Measurements from ENCODE around the gene KCNN1.
"Not testable (repeated sequence)": the region's sequence is repeated elsewhere in the genome, so short reads cannot be mapped to it uniquely, and the experiment has no call there.

Gene KCNN1

GRCh38 chr19:17966550-17967256 lies at the start of gene KCNN1:
KCNN1 (plus strand) TSS chr19:17967107; CDS start chr19:17973889, 6,782 bp downstream.
- peak in 16 of 56 donors; percentile 3 to 52 (median 20) for DNase-seq

GRCh38 chr19:17918151-17918550 lies 48.8 kb upstream of the KCNN1 start:
- not testable (repeated sequence) for DNase-seq

- not testable (repeated sequence) for DNase-seq
Measured at GRCh38 chr19:17919122-17919521, 47.8 kb upstream of the KCNN1 start.

- no peak for DNase-seq
Measured at GRCh38 chr19:17920527-17920926, 46.4 kb upstream of the KCNN1 start.

- no peak for DNase-seq
Measured at GRCh38 chr19:17922138-17922537, 44.8 kb upstream of the KCNN1 start.

- DNase-seq, result no peak
Measured at GRCh38 chr19:17926044-17926443, 40.9 kb upstream of the KCNN1 start.

GRCh38 chr19:17929056-17929455 lies 37.9 kb upstream of the KCNN1 start:
- no peak for DNase-seq

GRCh38 chr19:17931532-17932191 lies 35.2 kb upstream of the KCNN1 start:
- no peak for DNase-seq

- DNase-seq, result peak; percentile 24 to 94 (median 81)
Measured at GRCh38 chr19:17932485-17933338, 34.2 kb upstream of the KCNN1 start, which contains the start of gene CCDC124. CCDC124 (plus strand) TSS chr19:17933015; CDS start chr19:17936421, 3,406 bp downstream.

GRCh38 chr19:17933414-17934129 lies 33.3 kb upstream of the KCNN1 start:
- DNase-seq, result no peak

GRCh38 chr19:17936379-17936778 lies 30.5 kb upstream of the KCNN1 start:
- DNase-seq, result no peak

- DNase-seq, result no peak
Measured at GRCh38 chr19:17937371-17937900, 29.5 kb upstream of the KCNN1 start.

GRCh38 chr19:17938092-17938845 lies 28.6 kb upstream of the KCNN1 start:
- DNase-seq, result peak in 50 of 56 donors; percentile 5 to 86 (median 53)

- no peak for DNase-seq
Measured at GRCh38 chr19:17942181-17942580, 24.7 kb upstream of the KCNN1 start.

GRCh38 chr19:17942582-17943273 lies 24.2 kb upstream of the KCNN1 start:
- peak in 2 of 56 donors; percentile 9 to 30 for DNase-seq

GRCh38 chr19:17943274-17944221 lies 23.4 kb upstream of the KCNN1 start:
- peak in 15 of 56 donors; percentile 1 to 49 (median 24) for DNase-seq

- DNase-seq, result peak in 4 of 56 donors; percentile 3 to 11 (median 8)
Measured at GRCh38 chr19:17944301-17944700, 22.6 kb upstream of the KCNN1 start.
